HCT116 (cell line): ENCODE measurements around the gene FH. TPM values are rescaled to one million over a fixed set of nuclear protein-coding genes. Genes with fewer than 3 reads are reported as not detected.

Source experiments
- ATAC-seq: fragments of 200-7000 bp; cut with Tn5 transposase; 2 replicates; pipeline ENCODE4 v1.9.1; 2020; ENCODE audit warnings: mild to moderate bottlenecking, moderate library complexity
- BruUV-seq: library from RNA; stranded (reverse); fragments of 400-500 nt; replicated peaks from 2 replicates; lab custom pipeline; 2021; lab: Mats Ljungman, UMichigan
- CTCF ChIA-PET: fragments of 300-600 bp; sonication (Branson Sonifier 250); formaldehyde crosslinking; loops from one replicate; lab custom pipeline; 2021; ENCODE audit warnings: antibody characterized with exemption; lab: Charles Lee
- POLR2A ChIA-PET: fragments of 300-600, 350-600 bp; sonication (Branson Sonifier 250); formaldehyde crosslinking; loops from one replicate; lab custom pipeline; 2021; ENCODE audit warnings: antibody characterized with exemption; lab: Charles Lee
- RAD21 ChIA-PET, 2 experiments: fragments of 300-600 bp; sonication (Branson Sonifier 250); formaldehyde crosslinking; loops; one replicate each; lab custom pipeline; 2023; ENCODE audit warnings: low total read pairs in 2 of 2; ENCODE audit not compliant: uncharacterized antibody in 2 of 2, unreplicated experiment in 2 of 2, low non-redundant PET in 1 of 2; lab: Charles Lee
- DNase-seq: peaks from one replicate; pipeline ENCODE4 v3.0.0-alpha.2; 2010; ENCODE audit warnings: low read depth, low spot score
- H2AFZ ChIP-seq: fragments of 200-600 bp; shearing (Covaris generic), sonication (generic); 2 replicates; pipeline ENCODE4 v1.6.1; 2017; ENCODE audit warnings: low read depth, mixed run types, mixed read lengths, antibody characterized with exemption, low read length; ENCODE audit not compliant: poor library complexity, severe bottlenecking
- H3K27ac ChIP-seq: 2 replicates; pipeline ENCODE4 v1.5.1; 2012; ENCODE audit warnings: low read depth, low read length
- H3K27me3 ChIP-seq: fragments of 200-600 bp; sonication (generic); 2 replicates; pipeline ENCODE4 v1.6.1; 2016; ENCODE audit warnings: mixed run types, low read length, mixed read lengths; ENCODE audit not compliant: insufficient read depth
- H3K36me3 ChIP-seq, 2 experiments: fragments of 200-500 bp in 1 of 2; fragments of 200-600 bp in 1 of 2; sonication (Bioruptor generic) in 1 of 2; sonication (generic) in 1 of 2; 2 replicates each; pipeline versions ENCODE4 v1.5.1 to v1.6.1; 2014 to 2016; ENCODE audit warnings: low read length in 2 of 2, inconsistent platforms in 1 of 2, mixed read lengths in 1 of 2, mixed run types in 1 of 2; ENCODE audit not compliant: insufficient read depth in 2 of 2, control insufficient read depth in 1 of 2
- H3K4me1 ChIP-seq, 2 experiments: fragments of 200-600 bp in 1 of 2; sonication (generic) in 1 of 2; 2 replicates each; pipeline versions ENCODE4 v1.5.1 to v1.6.1; 2012 to 2017; ENCODE audit warnings: low read length in 2 of 2, inconsistent platforms in 1 of 2, mild to moderate bottlenecking in 1 of 2, mixed read lengths in 1 of 2, mixed run types in 1 of 2, moderate library complexity in 1 of 2; ENCODE audit not compliant: insufficient read depth in 2 of 2, control insufficient read depth in 1 of 2
- H3K4me2 ChIP-seq: fragments of 200-600 bp; sonication (generic); 2 replicates; pipeline ENCODE4 v1.6.1; 2017; ENCODE audit warnings: mixed run types, low read length, mixed read lengths
- H3K4me3 ChIP-seq, 2 experiments: fragments of 200-600 bp in 1 of 2; sonication (generic) in 1 of 2; replicated peaks in 1 of 2; 2 replicates each; pipeline ENCODE4 v1.5.1; 2011 to 2016; ENCODE audit warnings: low read length in 2 of 2, control low read depth in 1 of 2, low read depth in 1 of 2, mild to moderate bottlenecking in 1 of 2, mixed read lengths in 1 of 2, mixed run types in 1 of 2
- H3K79me2 ChIP-seq: fragments of 200-600 bp; sonication (generic); 2 replicates; pipeline ENCODE4 v1.6.1; 2017; ENCODE audit warnings: mild to moderate bottlenecking, mixed run types, low read length, moderate library complexity, mixed read lengths; ENCODE audit not compliant: insufficient read depth
- H3K9ac ChIP-seq: fragments of 200-600 bp; sonication (generic); 2 replicates; pipeline ENCODE4 v1.6.1; 2016; ENCODE audit warnings: low read length, mixed read lengths
- H3K9me2 ChIP-seq: fragments of 200-600 bp; sonication (generic), shearing (Covaris generic); 2 replicates; pipeline ENCODE4 v1.6.1; 2017; ENCODE audit warnings: mixed run types, mild to moderate bottlenecking, moderate library complexity; ENCODE audit not compliant: insufficient read depth
- H3K9me3 ChIP-seq, 2 experiments: fragments of 200-500 bp in 1 of 2; fragments of 200-600 bp in 1 of 2; sonication (Bioruptor generic) in 1 of 2; sonication (generic) in 1 of 2; 2 replicates each; pipeline ENCODE4 v1.6.1; 2014 to 2017; ENCODE audit warnings: low read length in 2 of 2, mixed read lengths in 2 of 2, inconsistent platforms in 1 of 2, low read depth in 1 of 2, mild to moderate bottlenecking in 1 of 2, mixed run types in 1 of 2, moderate library complexity in 1 of 2; ENCODE audit not compliant: control insufficient read depth in 1 of 2, insufficient read depth in 1 of 2
- H4K20me1 ChIP-seq: fragments of 200-600 bp; sonication (generic), shearing (Covaris generic); 2 replicates; pipeline ENCODE4 v1.6.1; 2017; ENCODE audit warnings: mixed run types, mild to moderate bottlenecking, moderate library complexity; ENCODE audit not compliant: insufficient read depth
- CBX3 ChIP-seq: IDR thresholded peaks from 2 replicates; pipeline ENCODE4 v1.6.1; 2012; ENCODE audit warnings: low read depth
- CTCF ChIP-seq, 3 experiments: fragments of 200-600 bp in 1 of 3; sonication (generic) in 1 of 3; IDR thresholded peaks in 2 of 3; conservative IDR thresholded peaks in 1 of 3; 2 replicates each; pipeline ENCODE4 v1.5.1; 2012 to 2017; ENCODE audit warnings: low read depth in 2 of 3, low read length in 2 of 3, antibody characterized with exemption in 1 of 3, borderline replicate concordance in 1 of 3, control low read depth in 1 of 3, mild to moderate bottlenecking in 1 of 3, mixed read lengths in 1 of 3, mixed run types in 1 of 3, moderate library complexity in 1 of 3; ENCODE audit not compliant: insufficient read depth in 1 of 3
- EGR1 ChIP-seq: IDR thresholded peaks from 2 replicates; pipeline ENCODE4 v1.6.1; 2012; ENCODE audit warnings: low read depth
- FOSL1 ChIP-seq: IDR thresholded peaks from 2 replicates; pipeline ENCODE4 v1.6.1; 2012; ENCODE audit warnings: low read depth
- MAX ChIP-seq: IDR thresholded peaks from 2 replicates; pipeline ENCODE4 v1.6.1; 2012
- POLR2AphosphoS5 ChIP-seq: IDR thresholded peaks from 2 replicates; pipeline ENCODE4 v1.6.1; 2011; ENCODE audit warnings: mild to moderate bottlenecking, low read depth, low read length, moderate library complexity
- TCF7L2 ChIP-seq: IDR thresholded peaks from 2 replicates; pipeline ENCODE4 v1.7.0; 2011; ENCODE audit warnings: borderline replicate concordance, inconsistent platforms; ENCODE audit not compliant: insufficient read depth, insufficient read length; ENCODE audit errors: extremely low read depth
- intact Hi-C: fragments of 100-400 bp; cut with micrococcal nuclease; formaldehyde crosslinking; loops from 2 replicates; pipeline ENCODE4 v1.10.0; 2022
- total RNA-seq: library from RNA; stranded (reverse); gene quantifications from one replicate; pipeline ENCODE4 v1.2.1, GENCODE V29; 2021; ENCODE audit not compliant: unreplicated experiment

The FH gene
- total RNA-seq, 1 experiment from 2014 or later, result 67.7 TPM

- TF ChIP-seq FOSL1, result no peak
- TF ChIP-seq TCF7L2, result no peak
- no peak for TF ChIP-seq CBX3
- no peak for TF ChIP-seq MAX
- TF ChIP-seq POLR2AphosphoS5, result no peak
- no peak for TF ChIP-seq EGR1
Measured at GRCh38 chr1:241548008-241548407, 28.5 kb upstream of the FH start (continued).

GRCh38 chr1:241542199-241542907 lies 22.8 kb upstream of the FH start:
- H3K4me1 ChIP-seq, result no peaks in the 10 kb centered on the region
- intact Hi-C loops, result no loop called here
- no peaks in the 10 kb centered on the region for H3K36me3 ChIP-seq
- no peaks in the 10 kb centered on the region for H3K79me2 ChIP-seq
- H3K9me3 ChIP-seq, result no peaks in the 10 kb centered on the region
- no peak for DNase-seq
- H3K4me3 ChIP-seq, result no peak overlapping the region
- no peak overlapping the region for H3K27ac ChIP-seq
- H3K4me2 ChIP-seq, result no peak overlapping the region
- RAD21 ChIA-PET, result no interaction called here
- no peaks in the 10 kb centered on the region for H3K27me3 ChIP-seq
- no peaks in the 10 kb centered on the region for H4K20me1 ChIP-seq
- TF ChIP-seq CTCF (IDR thresholded peaks at IDR 0.05 in 2 of 3, conservative IDR thresholded peaks at IDR 0.05 in 1 of 3; ENCODE audit: borderline replicate concordance in 1 of 3, insufficient read depth in 1 of 3, low read depth in 2 of 3, low read length in 2 of 3), result no peak
- POLR2A ChIA-PET, result no interaction called here
- no TSS peak for BruUV-seq
- no peak for ATAC-seq
- no peak overlapping the region for H3K9ac ChIP-seq
- no peaks in the 10 kb centered on the region; the same call in 1 of the 2 replicates for H3K9me2 ChIP-seq
- CTCF ChIA-PET, result interaction anchor here (1.3 kb wide), 1 partner anchor 69 kb away, joined by 3 read pairs; no protein-coding TSS in a partner anchor
- H2AFZ ChIP-seq, result no peak overlapping the region
